Gastrocnemius medialis (tissue), 4 donors: ENCODE results near the gene UNC13B. TPM values are rescaled to one million over a fixed set of nuclear protein-coding genes. Genes with fewer than 3 reads are reported as not detected.
"Not testable (repeated sequence)": the region's sequence is repeated elsewhere in the genome, so short reads cannot be mapped to it uniquely, and the experiment has no call there.

Experiments used
- ATAC-seq, 2 donors: fragments of 150-250 bp; one replicate each; pipeline ENCODE4 v1.9.1; 2016
- DNase-seq, 2 donors: peaks; one replicate each; pipeline ENCODE4 v3.0.0-alpha.2; 2019
- H3K27ac ChIP-seq, 4 donors: fragments of 200-600 bp; sonication (generic); 1 replicate in 1 of 4; 2 replicates in 3 of 4; pipeline ENCODE4 v1.5.1; 2016 to 2018; ENCODE audit warnings: mild to moderate bottlenecking in 2 of 4, moderate library complexity in 1 of 4
- H3K27me3 ChIP-seq, 3 donors: fragments of 200-600 bp; sonication (generic) in 2 of 3; 1 replicate in 1 of 3; 2 replicates in 2 of 3; pipeline versions ENCODE4 v1.5.1 to v1.6.0; 2016 to 2019; ENCODE audit warnings: mild to moderate bottlenecking in 1 of 3, moderate library complexity in 1 of 3
- H3K36me3 ChIP-seq, 2 donors: fragments of 200-600 bp; sonication (generic) in 1 of 2; one replicate each; pipeline ENCODE4 v1.5.1; 2017 to 2018
- H3K4me1 ChIP-seq, 2 donors: fragments of 200-600 bp; sonication (generic) in 1 of 2; one replicate each; pipeline ENCODE4 v1.5.1; 2016 to 2017; ENCODE audit warnings: mild to moderate bottlenecking in 2 of 2
- H3K4me3 ChIP-seq, 4 donors: fragments of 200-600 bp; sonication (generic) in 3 of 4; 1 replicate in 1 of 4; 2 replicates in 3 of 4; pipeline ENCODE4 v1.5.1; 2016 to 2019; ENCODE audit warnings: mild to moderate bottlenecking in 2 of 4
- H3K9me3 ChIP-seq, 3 donors: fragments of 200-600 bp; sonication (generic) in 2 of 3; 1 replicate in 1 of 3; 2 replicates in 2 of 3; pipeline ENCODE4 v1.5.1; 2016 to 2019
- CTCF ChIP-seq, 5 experiments: fragments of 450-650 bp in 3 of 5; fragments of 200-600 bp in 2 of 5; sonication (generic) in 2 of 5; IDR thresholded peaks in 4 of 5; conservative IDR thresholded peaks in 1 of 5; 1 replicate in 4 of 5; 2 replicates in 1 of 5; pipeline ENCODE4 v1.5.1; 2016 to 2019; ENCODE audit warnings: antibody characterized with exemption in 5 of 5, mild to moderate bottlenecking in 3 of 5, moderate library complexity in 3 of 5
- POLR2A ChIP-seq, 2 donors: fragments of 450-650 bp; IDR thresholded peaks; one replicate each; pipeline ENCODE4 v1.6.1; 2017; ENCODE audit warnings: antibody characterized with exemption in 2 of 2, mild to moderate bottlenecking in 2 of 2, moderate library complexity in 2 of 2
- in situ Hi-C, 4 donors: fragments of 200-750 bp; cut with MboI; loops; one replicate each; pipeline versions ENCODE4 v1.15.0 to v1.8.0; 2017; ENCODE audit warnings: low sequenced_read_pairs in 4 of 4
- intact Hi-C: fragments of 100-400 bp; cut with DNase I; formaldehyde crosslinking; loops from one replicate; pipeline ENCODE4 v1.15.1; 2023; ENCODE audit warnings: low total_unique reads
- total RNA-seq, 4 donors: library from RNA; depleted of rRNA; stranded (reverse); fragments of >200 nt; gene quantifications; one replicate each; pipeline versions ENCODE4 v1.1.0 to v1.2.3, GENCODE V29; 2016

Gene UNC13B
- total RNA-seq, 4 donors from 2014 or later = 7.5 to 17.5 (median 13.1) TPM

DNA sequence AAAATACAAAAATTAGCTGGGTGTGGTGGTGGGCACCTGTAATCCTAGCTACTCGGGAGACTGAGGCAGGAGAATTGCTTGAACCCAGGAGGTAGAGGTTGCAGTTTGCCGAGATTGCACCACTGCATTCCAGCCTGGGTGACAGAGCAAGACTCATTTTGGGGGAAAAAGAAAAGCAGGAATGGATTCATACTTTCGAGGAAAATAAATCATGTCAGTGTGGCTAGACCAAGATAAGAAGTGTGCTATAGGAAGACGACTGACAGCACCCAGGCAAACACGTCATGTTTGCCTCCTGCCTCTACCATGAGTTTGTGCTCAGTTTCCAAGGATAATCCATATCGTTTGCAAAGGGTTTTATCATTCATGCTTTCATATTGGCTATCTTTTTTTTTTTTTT lies 26.9 kb upstream of the UNC13B start:
- H3K36me3 ChIP-seq = no peaks in the 10 kb centered on the region
- TF ChIP-seq POLR2A (IDR thresholded peaks at IDR 0.05) = no peak
- no peak for TF ChIP-seq CTCF (IDR thresholded peaks at IDR 0.05 in 4 of 5, conservative IDR thresholded peaks at IDR 0.05 in 1 of 5)
- H3K27ac ChIP-seq = no peak overlapping the region
- in situ Hi-C loops (loop anchor here in 1 of 4 donors (25.0 kb wide), 1 partner anchor 302 kb away; no protein-coding TSS in a partner anchor), intact Hi-C loops (no loop called here)
- no peak for DNase-seq
- no peaks in the 10 kb centered on the region for H3K9me3 ChIP-seq
- no peaks in the 10 kb centered on the region for H3K27me3 ChIP-seq
- no peaks in the 10 kb centered on the region for H3K4me1 ChIP-seq
- H3K4me3 ChIP-seq = no peak overlapping the region
- ATAC-seq = no peak

DNA sequence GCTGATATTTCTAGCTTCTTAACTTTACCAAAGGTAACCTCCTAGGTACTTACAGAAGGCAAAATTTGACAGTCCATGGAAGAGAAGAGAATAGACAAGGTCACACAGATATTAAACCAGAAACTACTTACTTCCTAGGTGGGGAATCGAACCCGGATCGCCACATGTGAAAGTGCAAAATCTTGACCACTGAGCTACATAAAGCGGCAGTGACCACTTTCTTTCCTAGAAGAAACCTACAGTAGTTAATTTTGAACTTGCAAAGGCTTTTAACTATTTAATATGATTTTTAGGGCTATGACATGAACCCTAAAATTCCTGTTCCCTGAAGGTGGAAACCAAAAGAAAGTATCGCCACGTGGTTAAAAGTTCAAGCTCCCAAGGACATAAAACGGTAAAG lies 25.8 kb upstream of the UNC13B start:
- no peak overlapping the region for H3K27ac ChIP-seq
- no peaks in the 10 kb centered on the region for H3K36me3 ChIP-seq
- H3K27me3 ChIP-seq = no peaks in the 10 kb centered on the region
- ATAC-seq (no peak), DNase-seq (no peak)
- TF ChIP-seq POLR2A (IDR thresholded peaks at IDR 0.05) (no peak), CTCF (IDR thresholded peaks at IDR 0.05 in 4 of 5, conservative IDR thresholded peaks at IDR 0.05 in 1 of 5) (no peak)
- in situ Hi-C loops (loop anchor here in 1 of 4 donors (25.0 kb wide), 1 partner anchor 301 kb away; no protein-coding TSS in a partner anchor), intact Hi-C loops (no loop called here)
- no peaks in the 10 kb centered on the region for H3K4me1 ChIP-seq
- no peak overlapping the region for H3K4me3 ChIP-seq
- H3K9me3 ChIP-seq = no peaks in the 10 kb centered on the region

GRCh38 chr9:35136866-35137265 lies 24.9 kb upstream of the UNC13B start:
- DNase-seq (no peak), ATAC-seq (no peak)
- H3K4me1 ChIP-seq = no peaks in the 10 kb centered on the region
- in situ Hi-C loops = loop anchor here in 1 of 4 donors (25.0 kb wide), 1 partner anchor 300 kb away; no protein-coding TSS in a partner anchor
- no peaks in the 10 kb centered on the region for H3K27me3 ChIP-seq
- no peak overlapping the region for H3K27ac ChIP-seq
- H3K9me3 ChIP-seq = no peaks in the 10 kb centered on the region
- no peaks in the 10 kb centered on the region for H3K36me3 ChIP-seq
- H3K4me3 ChIP-seq = no peak overlapping the region
- TF ChIP-seq POLR2A (IDR thresholded peaks at IDR 0.05) (no peak), CTCF (IDR thresholded peaks at IDR 0.05 in 4 of 5, conservative IDR thresholded peaks at IDR 0.05 in 1 of 5) (no peak)
- intact Hi-C loops = no loop called here

- Histone ChIP-seq H3K27me3 (no peaks in the 10 kb centered on the region), H3K27ac (no peak overlapping the region), H3K9me3 (no peaks in the 10 kb centered on the region), H3K36me3 (no peaks in the 10 kb centered on the region), H3K4me1 (no peaks in the 10 kb centered on the region), H3K4me3 (no peak overlapping the region)
- in situ Hi-C loops (loop anchor here in 1 of 4 donors (25.0 kb wide), 1 partner anchor 297 kb away; no protein-coding TSS in a partner anchor), intact Hi-C loops (no loop called here)
- ATAC-seq (no peak), DNase-seq (no peak)
- no peak for TF ChIP-seq CTCF (IDR thresholded peaks at IDR 0.05 in 4 of 5, conservative IDR thresholded peaks at IDR 0.05 in 1 of 5)
- no peak for TF ChIP-seq POLR2A (IDR thresholded peaks at IDR 0.05)
Observed at GRCh38 chr9:35140093-35140492, 21.7 kb upstream of the UNC13B start.

DNA sequence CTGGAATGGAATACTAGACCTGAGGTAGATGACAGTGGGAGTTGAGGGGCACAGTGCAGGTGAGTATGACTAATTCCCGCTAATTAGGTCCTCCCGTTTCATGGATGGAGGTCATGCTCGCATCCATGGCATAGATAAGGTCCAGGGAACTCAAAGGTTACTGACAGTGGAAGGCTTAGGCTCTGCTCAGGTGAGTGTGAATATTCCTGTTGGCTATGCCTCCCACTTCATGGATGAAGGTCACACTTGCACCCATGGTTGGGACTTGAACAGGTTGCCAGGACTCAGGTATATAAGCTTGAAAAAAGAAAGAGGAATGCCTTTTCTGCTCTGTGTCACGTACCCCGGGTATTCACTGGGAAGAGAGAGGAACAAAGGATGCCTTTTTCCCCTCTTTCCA lies 19.8 kb upstream of the UNC13B start:
- Histone ChIP-seq H3K36me3 (no peaks in the 10 kb centered on the region), H3K9me3 (no peaks in the 10 kb centered on the region), H3K27ac (no peak overlapping the region), H3K4me3 (no peak overlapping the region), H3K4me1 (no peaks in the 10 kb centered on the region), H3K27me3 (no peaks in the 10 kb centered on the region)
- intact Hi-C loops (no loop called here), in situ Hi-C loops (loop anchor here in 1 of 4 donors (25.0 kb wide), 1 partner anchor 295 kb away; no protein-coding TSS in a partner anchor)
- DNase-seq = no peak
- ATAC-seq = no peak
- no peak for TF ChIP-seq CTCF (IDR thresholded peaks at IDR 0.05 in 4 of 5, conservative IDR thresholded peaks at IDR 0.05 in 1 of 5)

DNA sequence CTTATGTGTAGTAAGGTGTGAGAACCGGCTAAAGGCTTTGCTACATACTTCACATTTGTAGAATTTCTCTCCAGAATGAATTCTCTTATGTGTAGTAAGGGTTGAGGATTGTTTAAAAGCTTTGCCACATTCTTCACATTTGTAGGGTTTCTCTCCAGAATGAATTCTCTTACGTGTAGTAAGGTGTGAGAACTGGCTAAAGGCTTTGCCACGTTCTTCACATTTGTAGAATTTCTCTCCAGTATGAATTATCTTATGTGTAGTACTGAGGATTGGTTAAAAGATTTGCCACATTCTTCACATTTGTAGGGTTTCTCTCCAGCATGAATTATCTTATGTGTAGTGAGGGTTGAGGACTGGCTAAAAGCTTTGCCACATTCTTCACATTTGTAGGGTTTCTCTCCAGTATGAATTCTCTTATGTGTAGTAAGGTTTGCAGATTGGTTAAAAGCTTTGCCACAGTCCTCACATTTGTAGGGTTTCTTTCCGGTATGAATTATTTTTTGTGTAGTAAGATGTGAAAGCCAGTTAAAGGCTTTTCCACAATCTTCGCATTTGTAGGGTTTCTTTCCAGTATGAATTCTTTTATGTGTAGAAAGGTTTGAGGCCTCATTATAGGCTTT lies 13.8 kb upstream of the UNC13B start:
- H3K36me3 ChIP-seq, H3K9me3 ChIP-seq, DNase-seq, H3K4me1 ChIP-seq, intact Hi-C loops, H3K27ac ChIP-seq, ATAC-seq, H3K4me3 ChIP-seq, H3K27me3 ChIP-seq: not testable (repeated sequence)
- in situ Hi-C loops = loop anchor here in 1 of 4 donors (25.0 kb wide), 1 partner anchor 289 kb away; no protein-coding TSS in a partner anchor
